Mucosa of descending colon (tissue), 3 donors: ENCODE results near the gene C1QTNF8. TPM values are rescaled to one million over a fixed set of nuclear protein-coding genes. Genes with fewer than 3 reads are reported as not detected.

Experiments used
- ATAC-seq: fragments of 200-7000 bp; cut with Tn5 transposase; one replicate; pipeline ENCODE4 v1.9.1; 2020; ENCODE audit warnings: mild to moderate bottlenecking, moderate library complexity
- DNase-seq, 3 donors: peaks; one replicate each; pipeline ENCODE4 v3.0.0-alpha.2; 2020
- H3K36me3 ChIP-seq: fragments of 200-600 bp; one replicate; pipeline ENCODE4 v1.8.0; 2021; ENCODE audit warnings: low read depth, mild to moderate bottlenecking
- H3K4me1 ChIP-seq: fragments of 200-600 bp; one replicate; pipeline ENCODE4 v1.8.0; 2021; ENCODE audit warnings: low read depth, mild to moderate bottlenecking
- H3K4me3 ChIP-seq: fragments of 200-600 bp; one replicate; pipeline ENCODE4 v1.8.0; 2021; ENCODE audit warnings: mild to moderate bottlenecking
- H3K9me3 ChIP-seq: fragments of 200-600 bp; one replicate; pipeline ENCODE4 v1.8.0; 2021; ENCODE audit warnings: mild to moderate bottlenecking
- CTCF ChIP-seq: fragments of 200-600 bp; IDR thresholded peaks from one replicate; pipeline ENCODE4 v1.8.0; 2022; ENCODE audit warnings: antibody characterized with exemption, mild to moderate bottlenecking
- intact Hi-C, 2 donors: fragments of 100-400 bp; cut with DNase I in 1 of 2; cut with micrococcal nuclease in 1 of 2; formaldehyde crosslinking; loops; one replicate each; pipeline versions ENCODE4 v1.11.0 to v1.11.1; 2022; cut with DNase I, micrococcal nuclease
- total RNA-seq, 3 donors: library from RNA; stranded (reverse); fragmentation: NEBNext Ultra II Directional in 2 of 3; extraction: Animal tissue kit (Norgen Biotek cat#: 25700) in 2 of 3; gene quantifications; one replicate each; pipeline versions ENCODE4 v1.2.1 to v1.2.4, GENCODE V29; 2021 to 2023
- donor health status: DM: no; HTN: no; CAD: no; lungs with moderate emphysema.
- donor health status: DM: no; HTN: no; CAD: no.
- donor health status: DM: no; HTN: yes; CAD: no.

Gene C1QTNF8
- total RNA-seq, 3 donors from 2014 or later = not detected

- DNase-seq (peak; percentile 73 to 78 (median 76)), ATAC-seq (peak; percentile 92)
- no peaks in the 10 kb centered on the region for H3K36me3 ChIP-seq
- no peaks in the 10 kb centered on the region for H3K9me3 ChIP-seq
- no peak for TF ChIP-seq CTCF
- peaks cover 10% of the 10 kb centered on the region for H3K4me1 ChIP-seq
- H3K4me3 ChIP-seq = no peak overlapping the region
- intact Hi-C loops = no loop called here
Measured at GRCh38 chr16:1078579-1079021, 17.4 kb downstream of the C1QTNF8 start.

DNA sequence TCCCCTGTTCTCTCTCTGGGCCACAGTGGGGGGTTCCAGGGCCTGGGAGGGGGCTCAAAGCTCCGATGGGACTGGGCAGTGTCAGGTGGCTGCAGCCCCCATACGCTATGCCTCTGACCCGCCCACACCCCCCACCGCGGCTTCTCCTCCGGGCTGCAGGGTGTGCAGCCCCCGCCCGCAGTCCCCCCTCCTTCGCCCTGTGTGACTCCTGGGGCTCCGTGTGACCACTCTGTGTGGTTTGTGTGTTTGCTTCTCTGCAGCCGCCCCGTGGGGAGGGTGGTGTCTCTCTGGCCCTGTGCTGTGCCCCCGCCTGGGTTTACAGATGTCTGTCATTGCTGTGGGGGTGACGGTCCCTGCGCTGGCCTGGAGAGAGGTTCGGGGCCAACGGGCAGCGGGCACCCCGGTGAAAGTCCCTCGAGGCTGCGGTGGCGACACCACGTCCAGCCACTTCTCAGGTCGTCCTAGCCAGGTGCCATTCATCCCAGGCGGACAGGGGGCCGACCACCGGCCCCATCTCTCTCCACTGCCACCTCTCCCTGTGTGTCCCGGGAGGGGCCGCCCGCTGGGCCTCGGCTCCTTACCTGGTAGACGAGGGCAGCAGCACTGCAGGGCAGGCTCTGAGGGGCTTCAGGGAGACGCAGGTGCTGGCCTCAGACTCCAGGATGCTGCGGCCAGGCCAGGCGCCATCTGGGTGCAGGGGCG lies 18.0 kb downstream of the C1QTNF8 start:
- Histone ChIP-seq H3K4me3 (no peak overlapping the region), H3K9me3 (no peaks in the 10 kb centered on the region), H3K4me1 (peaks cover 10% of the 10 kb centered on the region), H3K36me3 (no peaks in the 10 kb centered on the region)
- no peak for ATAC-seq
- DNase-seq = no peak
- TF ChIP-seq CTCF = no peak
- intact Hi-C loops = no loop called here

DNA sequence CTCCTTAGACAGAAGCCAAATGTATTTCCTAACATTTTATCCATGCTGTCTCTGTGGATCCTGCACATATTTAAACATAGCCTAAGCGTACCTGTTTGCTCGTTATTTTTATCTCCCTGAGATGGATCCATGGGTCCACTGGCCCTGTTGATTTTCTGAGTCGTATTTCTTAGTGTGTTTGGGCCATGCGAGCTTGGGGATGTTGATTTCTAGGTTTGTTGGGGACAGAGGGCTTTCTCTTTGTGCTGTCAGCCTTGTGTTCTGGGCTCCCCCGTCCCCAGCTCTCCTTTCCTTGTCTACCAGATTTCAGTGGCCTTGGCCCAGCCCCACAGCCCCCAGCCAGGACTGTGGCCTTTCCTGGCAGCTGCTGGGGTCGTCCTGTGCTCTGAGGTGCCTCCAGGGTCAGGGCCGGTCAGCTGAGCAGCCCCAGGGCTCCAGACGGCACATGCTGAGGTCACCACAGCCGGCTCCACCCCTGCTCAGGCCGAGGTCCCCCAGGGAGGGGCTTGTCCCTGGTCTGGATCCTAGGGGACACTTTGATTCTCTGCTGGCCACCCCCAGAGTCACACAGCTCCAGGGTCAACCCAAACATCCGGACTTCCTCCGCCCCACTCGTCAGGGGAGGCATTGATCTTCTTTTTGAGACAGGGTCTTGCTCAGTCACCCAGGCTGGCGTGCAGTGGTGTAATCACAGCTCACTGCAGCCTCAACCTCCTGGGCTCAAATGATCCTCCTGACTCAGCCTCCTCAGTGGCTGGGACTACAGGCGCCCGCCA lies 19.1 kb downstream of the C1QTNF8 start:
- intact Hi-C loops = no loop called here
- no peaks in the 10 kb centered on the region for H3K36me3 ChIP-seq
- TF ChIP-seq CTCF = no peak
- H3K4me1 ChIP-seq = peaks cover 10% of the 10 kb centered on the region
- H3K4me3 ChIP-seq = no peak overlapping the region
- H3K9me3 ChIP-seq = no peaks in the 10 kb centered on the region
- no peak for DNase-seq
- no peak for ATAC-seq

- DNase-seq = no peak
- ATAC-seq = no peak
- H3K9me3 ChIP-seq = no peaks in the 10 kb centered on the region
- peaks cover 10% of the 10 kb centered on the region for H3K4me1 ChIP-seq
- no peak for TF ChIP-seq CTCF
- no peak overlapping the region for H3K4me3 ChIP-seq
- intact Hi-C loops = no loop called here
- H3K36me3 ChIP-seq = no peaks in the 10 kb centered on the region
Measured at GRCh38 chr16:1075546-1075945, 20.5 kb downstream of the C1QTNF8 start.

DNA sequence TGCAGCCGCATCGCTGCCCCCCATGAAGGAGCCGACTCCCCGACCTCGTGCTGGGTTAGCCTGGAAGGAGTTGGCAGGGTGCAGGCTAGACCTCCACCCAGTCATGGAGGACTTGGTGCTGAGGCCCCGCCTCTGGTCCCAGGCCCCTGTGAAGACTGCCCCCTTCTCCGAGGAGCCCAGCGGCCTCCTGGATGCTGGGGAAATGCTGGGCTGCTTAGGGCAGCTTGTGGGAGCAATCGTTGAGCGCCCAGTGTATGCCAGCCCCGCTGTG lies 21.7 kb downstream of the C1QTNF8 start:
- no peaks in the 10 kb centered on the region for H3K36me3 ChIP-seq
- no peaks in the 10 kb centered on the region for H3K9me3 ChIP-seq
- intact Hi-C loops = no loop called here
- DNase-seq (no peak), ATAC-seq (no peak)
- H3K4me3 ChIP-seq = no peak overlapping the region
- no peak for TF ChIP-seq CTCF
- peaks cover 10% of the 10 kb centered on the region for H3K4me1 ChIP-seq
